GM12865 (cell line): ENCODE measurements around the gene FOXD4.
"Not testable (repeated sequence)": the region's sequence is repeated elsewhere in the genome, so short reads cannot be mapped to it uniquely, and the experiment has no call there.

Experiments
- DNase-seq: peaks from one replicate; pipeline ENCODE4 v3.0.0; 2010; ENCODE audit warnings: low read depth
- H3K4me3 ChIP-seq: 2 replicates; pipeline ENCODE4 v1.5.1; 2011; ENCODE audit warnings: mild to moderate bottlenecking, low read depth, low read length, control low read depth

FOXD4 gene

DNA sequence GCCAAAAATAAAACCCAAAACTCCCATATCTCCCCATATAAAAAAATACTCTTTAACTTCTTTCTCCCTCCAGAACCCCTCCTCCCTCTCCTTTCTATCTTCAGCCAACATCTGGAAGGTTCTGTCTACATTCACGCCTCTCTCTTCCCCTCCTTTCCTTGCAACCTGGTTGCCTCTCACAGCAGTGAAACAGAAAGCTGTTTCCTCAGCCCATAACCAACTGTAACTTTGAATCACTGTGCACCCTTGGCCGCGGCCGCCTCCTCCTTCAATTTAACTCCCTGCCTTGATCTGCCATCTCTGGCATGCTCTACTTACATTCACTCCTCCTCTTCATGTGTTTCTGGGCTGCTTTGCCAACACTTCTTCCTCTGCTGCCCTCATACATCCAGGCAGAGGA is 23.2 kb downstream of the FOXD4 start:
- not testable (repeated sequence) for DNase-seq, H3K4me3 ChIP-seq

GRCh38 chr9:94323-94722 is 23.9 kb downstream of the FOXD4 start:
- H3K4me3 ChIP-seq = not testable (repeated sequence)

GRCh38 chr9:93909-94308 is 24.3 kb downstream of the FOXD4 start:
- DNase-seq, H3K4me3 ChIP-seq: not testable (repeated sequence)

More at GRCh38 chr9:94323-94722, 23.9 kb downstream of the FOXD4 start:
- DNase-seq = not testable (repeated sequence)

- H3K4me3 ChIP-seq = not testable (repeated sequence)
These were observed 27.4 kb downstream of the FOXD4 start for GRCh38 chr9:90851-91250.

GRCh38 chr9:88396-89037 is 29.7 kb downstream of the FOXD4 start:
- not testable (repeated sequence) for DNase-seq, H3K4me3 ChIP-seq

More at GRCh38 chr9:90851-91250, 27.4 kb downstream of the FOXD4 start:
- not testable (repeated sequence) for DNase-seq

DNA sequence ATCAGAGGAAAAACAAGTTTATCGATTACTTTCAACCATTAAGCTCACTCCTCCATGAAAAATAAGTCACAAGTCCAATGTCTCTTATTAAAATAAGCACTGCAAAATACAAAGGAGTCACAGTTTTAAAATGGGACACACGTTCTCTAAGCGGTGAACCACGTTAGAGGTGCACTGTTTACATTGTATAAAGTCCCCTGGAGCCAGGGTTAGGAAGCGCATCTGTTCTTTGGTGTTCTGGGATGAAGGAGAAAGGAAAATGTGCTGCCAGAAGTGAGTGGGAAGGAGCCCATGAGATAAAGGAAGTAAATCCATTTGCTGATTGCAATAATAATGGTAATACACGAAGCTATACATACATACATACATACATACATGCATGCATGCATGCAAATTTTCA is 30.4 kb downstream of the FOXD4 start:
- H3K4me3 ChIP-seq, DNase-seq: not testable (repeated sequence)

DNA sequence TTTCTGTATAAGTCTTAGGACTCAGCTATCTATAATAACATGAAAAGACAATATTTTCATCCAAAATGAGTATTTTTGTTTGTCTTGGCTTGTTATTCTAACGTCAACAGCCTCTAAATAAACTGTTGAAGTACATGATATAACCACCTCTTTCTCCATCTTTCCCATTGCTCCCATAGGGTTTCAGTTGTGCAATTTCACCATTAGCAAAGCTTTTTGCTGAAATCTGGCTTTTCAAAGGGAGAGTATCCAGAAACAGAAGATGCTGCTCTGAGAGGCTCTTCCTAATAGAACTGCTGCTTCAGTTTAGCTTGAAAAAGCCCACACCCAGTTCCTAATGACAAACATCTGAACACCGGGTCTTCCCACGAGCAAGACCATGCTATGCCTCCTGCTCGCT is 31.1 kb downstream of the FOXD4 start:
- DNase-seq, H3K4me3 ChIP-seq: not testable (repeated sequence)

GRCh38 chr9:86697-87096 is 31.5 kb downstream of the FOXD4 start:
- not testable (repeated sequence) for DNase-seq, H3K4me3 ChIP-seq

- H3K4me3 ChIP-seq, DNase-seq: not testable (repeated sequence)
These were observed 35.1 kb downstream of the FOXD4 start for GRCh38 chr9:82932-83689.

GRCh38 chr9:78333-78732 is 39.9 kb downstream of the FOXD4 start:
- DNase-seq, H3K4me3 ChIP-seq: not testable (repeated sequence)

DNA sequence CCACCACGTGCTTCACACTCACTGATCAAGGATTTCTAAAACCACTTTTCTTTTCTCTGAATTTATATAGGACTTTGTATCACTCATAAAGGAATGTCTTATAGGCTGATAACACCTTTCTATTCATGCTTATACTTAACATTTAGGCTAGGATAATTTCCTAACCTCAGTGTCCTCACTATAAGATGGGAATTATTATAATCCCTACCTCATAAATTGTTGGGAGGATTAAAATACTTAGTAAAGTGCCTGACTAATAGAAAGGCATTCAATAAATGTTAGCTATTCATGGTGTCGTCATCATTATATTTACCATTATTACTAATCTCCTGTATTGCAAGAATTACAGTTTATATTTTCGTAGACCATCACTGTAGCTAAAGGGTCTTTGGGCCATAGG is 41.8 kb downstream of the FOXD4 start:
- not testable (repeated sequence) for DNase-seq

DNA sequence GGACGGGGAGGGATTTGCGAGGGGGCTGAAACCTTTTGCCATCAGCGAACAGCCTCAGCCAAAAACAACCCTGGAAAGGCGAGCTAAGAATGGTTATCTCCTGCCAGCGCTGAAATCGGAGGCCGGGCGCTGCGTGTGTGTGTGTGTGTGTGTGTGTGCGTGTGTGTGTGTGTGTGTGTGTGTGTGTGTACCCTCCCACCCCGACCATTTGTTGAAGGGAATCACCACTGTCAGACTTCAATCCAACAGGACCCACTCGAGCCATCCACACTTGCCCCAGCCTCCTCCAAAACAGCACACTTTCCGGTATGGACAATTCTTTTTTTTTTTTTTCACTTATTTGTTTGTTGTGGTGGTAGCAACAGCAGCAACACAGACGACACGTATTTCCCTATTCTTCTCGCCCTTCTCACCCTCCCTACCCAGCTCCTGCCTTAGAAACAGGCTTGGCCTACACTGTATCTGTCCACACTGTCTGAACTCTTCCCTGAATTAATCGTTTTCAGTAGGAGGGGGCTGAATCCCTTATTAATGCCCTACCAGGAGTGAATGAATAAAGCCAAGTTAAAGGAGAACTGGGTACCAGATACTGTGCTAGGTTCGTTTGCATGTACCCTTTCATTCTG is 44.2 kb downstream of the FOXD4 start:
- DNase-seq, H3K4me3 ChIP-seq: not testable (repeated sequence)

More for the DNA sequence above, 41.8 kb downstream of the FOXD4 start:
- not testable (repeated sequence) for H3K4me3 ChIP-seq

DNA sequence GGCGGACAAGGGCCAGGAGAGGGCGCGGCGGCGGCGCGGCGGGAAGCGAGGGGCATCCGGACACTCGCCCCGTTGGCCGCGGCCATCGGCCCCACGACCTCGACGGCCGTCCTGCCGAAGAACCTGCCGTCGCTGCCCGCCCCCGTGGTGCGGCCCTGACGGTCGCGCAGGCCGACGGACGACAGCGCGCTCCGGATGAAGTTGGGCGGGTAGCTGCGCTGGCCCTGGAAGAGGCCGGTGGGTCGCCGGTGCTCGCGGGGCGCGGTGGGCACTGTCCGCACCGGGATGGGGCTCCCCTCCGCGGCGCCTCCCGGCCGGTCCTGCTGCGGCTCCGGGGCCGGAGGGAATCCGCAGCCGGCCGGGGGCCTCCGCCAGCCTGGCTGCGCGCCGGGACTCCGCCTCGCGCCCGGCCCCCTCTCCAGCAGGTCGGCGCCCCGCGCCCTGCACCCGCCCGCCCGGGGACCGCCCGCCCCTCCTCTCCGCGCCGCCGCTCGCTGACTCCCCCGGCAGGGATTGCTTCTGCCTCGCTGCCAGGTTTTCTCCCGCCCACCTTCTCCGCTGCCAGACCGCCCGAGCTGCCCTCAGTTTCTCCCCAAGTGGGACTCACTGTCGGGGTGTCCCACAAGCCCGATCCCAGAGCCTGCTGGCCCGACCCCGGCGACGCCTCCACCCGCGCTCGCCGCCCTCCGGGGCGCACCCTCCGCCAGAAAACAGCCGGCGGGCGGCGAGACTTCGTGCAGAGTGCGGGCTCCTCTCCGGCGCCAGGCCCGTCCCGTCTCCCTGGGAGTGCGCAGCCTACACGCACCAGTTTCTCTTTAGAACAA is 44.9 kb downstream of the FOXD4 start:
- not testable (repeated sequence) for H3K4me3 ChIP-seq, DNase-seq
